Spleen (tissue), 7 donors: ENCODE measurements around the gene TTC31.

Source experiments
- POLR2A ChIP-seq, 3 donors: fragments of 450-650 bp; IDR thresholded peaks; one replicate each; pipeline ENCODE4 v1.5.1; 2017; ENCODE audit warnings: antibody characterized with exemption in 3 of 3, mild to moderate bottlenecking in 1 of 3
- POLR2AphosphoS5 ChIP-seq, 3 donors: sonication (generic); formaldehyde crosslinking; IDR thresholded peaks; one replicate each; pipeline ENCODE4 v1.5.1; 2017; ENCODE audit warnings: antibody characterized with exemption in 3 of 3
- TF ChIP-seq, protein P1 (sequence below), 11 experiments: fragments of 200-600 bp in 7 of 11; fragments of 450-650 bp in 4 of 11; sonication (generic) in 4 of 11; IDR thresholded peaks in 8 of 11; conservative IDR thresholded peaks in 3 of 11; 1 replicate in 7 of 11; 2 replicates in 4 of 11; pipeline versions ENCODE4 v1.4.0 to v1.8.0; 2016 to 2021; ENCODE audit warnings: antibody characterized with exemption in 11 of 11, inconsistent platforms in 4 of 11, mild to moderate bottlenecking in 1 of 11
- donor health status: DM: no; HTN: no; CAD: no; lungs with moderate emphysema.
- donor health status: DM: no; HTN: no; CAD: no.
- donor health status: DM: no; HTN: no; CAD: no.

DNA sequence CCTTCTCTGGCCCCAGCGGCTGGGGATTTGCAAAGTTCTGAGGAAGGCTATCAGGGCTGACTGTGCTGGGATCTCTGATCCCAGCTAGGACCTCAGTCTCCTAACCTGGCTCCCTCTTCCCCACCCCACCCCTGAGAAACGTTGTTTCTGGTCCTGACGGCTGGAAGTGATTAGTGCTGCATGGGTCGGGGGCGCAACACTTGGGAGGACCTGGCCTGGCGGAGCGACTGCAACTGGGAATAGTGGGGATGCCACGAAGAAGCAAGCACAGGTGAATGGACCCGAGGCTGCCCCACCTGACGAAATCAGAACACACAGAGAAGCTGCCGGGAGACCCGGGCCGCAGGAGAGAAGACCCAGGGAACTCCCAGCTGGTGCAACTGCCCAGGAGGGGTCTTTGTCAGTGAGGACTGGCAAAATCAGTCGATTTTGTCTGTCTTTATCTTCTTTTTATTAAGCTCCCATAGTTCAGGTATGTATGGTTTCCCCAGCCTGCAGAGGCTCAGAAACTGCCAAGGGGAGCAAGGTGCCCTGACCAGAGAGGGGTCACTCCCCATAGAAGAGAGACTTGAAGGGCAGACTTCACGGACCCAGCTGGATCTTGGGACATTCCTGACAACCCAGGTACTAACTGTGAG, 17.2 kb downstream of the TTC31 start:
- no peak for TF ChIP-seq POLR2A (IDR thresholded peaks at IDR 0.05)
- TF ChIP-seq POLR2AphosphoS5 (IDR thresholded peaks at IDR 0.05) = no peak
- TF ChIP-seq, protein P1, sequence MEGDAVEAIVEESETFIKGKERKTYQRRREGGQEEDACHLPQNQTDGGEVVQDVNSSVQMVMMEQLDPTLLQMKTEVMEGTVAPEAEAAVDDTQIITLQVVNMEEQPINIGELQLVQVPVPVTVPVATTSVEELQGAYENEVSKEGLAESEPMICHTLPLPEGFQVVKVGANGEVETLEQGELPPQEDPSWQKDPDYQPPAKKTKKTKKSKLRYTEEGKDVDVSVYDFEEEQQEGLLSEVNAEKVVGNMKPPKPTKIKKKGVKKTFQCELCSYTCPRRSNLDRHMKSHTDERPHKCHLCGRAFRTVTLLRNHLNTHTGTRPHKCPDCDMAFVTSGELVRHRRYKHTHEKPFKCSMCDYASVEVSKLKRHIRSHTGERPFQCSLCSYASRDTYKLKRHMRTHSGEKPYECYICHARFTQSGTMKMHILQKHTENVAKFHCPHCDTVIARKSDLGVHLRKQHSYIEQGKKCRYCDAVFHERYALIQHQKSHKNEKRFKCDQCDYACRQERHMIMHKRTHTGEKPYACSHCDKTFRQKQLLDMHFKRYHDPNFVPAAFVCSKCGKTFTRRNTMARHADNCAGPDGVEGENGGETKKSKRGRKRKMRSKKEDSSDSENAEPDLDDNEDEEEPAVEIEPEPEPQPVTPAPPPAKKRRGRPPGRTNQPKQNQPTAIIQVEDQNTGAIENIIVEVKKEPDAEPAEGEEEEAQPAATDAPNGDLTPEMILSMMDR (IDR thresholded peaks at IDR 0.05 in 8 of 11, conservative IDR thresholded peaks at IDR 0.05 in 3 of 11) = no peak
